Omental fat pad (tissue), 4 donors: ENCODE results near the gene ASGR1. TPM values are rescaled to one million over a fixed set of nuclear protein-coding genes. Genes with fewer than 3 reads are reported as not detected.
"Not testable (repeated sequence)": the region's sequence is repeated elsewhere in the genome, so short reads cannot be mapped to it uniquely, and the experiment has no call there.

ENCODE experiments used
- ATAC-seq: fragments of 150-250 bp; one replicate; pipeline ENCODE4 v1.9.1; 2016; ENCODE audit warnings: mild to moderate bottlenecking, moderate library complexity; ENCODE audit not compliant: low FRiP score
- DNase-seq: peaks from one replicate; pipeline ENCODE4 v3.0.0-alpha.2; 2019; ENCODE audit warnings: low spot score
- total RNA-seq, 4 donors: library from RNA; depleted of rRNA; stranded (reverse); fragments of >200 nt; gene quantifications; one replicate each; pipeline ENCODE4 v1.1.0, GENCODE V29; 2016
- TF ChIP-seq, protein P1 (sequence below), 3 donors: fragments of 450-650 bp; IDR thresholded peaks; one replicate each; pipeline ENCODE4 v1.5.1; 2016 to 2017; ENCODE audit warnings: antibody characterized with exemption in 3 of 3, mild to moderate bottlenecking in 3 of 3, moderate library complexity in 2 of 3

Gene ASGR1
- total RNA-seq, 4 donors from 2014 or later = 0.56 to 2.5 (median 1.4) TPM

DNA sequence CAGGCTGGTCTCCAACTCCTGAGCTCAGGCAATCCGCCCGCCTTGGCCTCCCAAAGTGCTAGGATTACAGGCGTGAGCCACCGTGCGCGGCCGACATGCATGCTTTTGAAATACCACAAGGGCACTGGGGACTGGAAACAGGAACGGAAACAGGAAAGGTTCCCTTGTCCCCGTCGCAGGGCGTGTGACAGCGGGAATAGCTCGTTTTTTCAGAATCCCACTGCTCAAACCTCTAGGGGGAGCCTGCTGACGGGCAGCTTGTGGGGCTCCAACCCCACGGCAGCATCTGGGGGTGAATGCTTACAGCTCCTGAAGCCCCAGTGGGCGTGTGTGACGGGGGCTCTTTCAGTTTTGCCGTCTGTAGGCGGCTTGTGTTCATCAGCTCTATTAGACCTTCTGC, 45.7 kb downstream of the ASGR1 start:
- no peak for DNase-seq
- no peak for ATAC-seq
- TF ChIP-seq, protein P1, sequence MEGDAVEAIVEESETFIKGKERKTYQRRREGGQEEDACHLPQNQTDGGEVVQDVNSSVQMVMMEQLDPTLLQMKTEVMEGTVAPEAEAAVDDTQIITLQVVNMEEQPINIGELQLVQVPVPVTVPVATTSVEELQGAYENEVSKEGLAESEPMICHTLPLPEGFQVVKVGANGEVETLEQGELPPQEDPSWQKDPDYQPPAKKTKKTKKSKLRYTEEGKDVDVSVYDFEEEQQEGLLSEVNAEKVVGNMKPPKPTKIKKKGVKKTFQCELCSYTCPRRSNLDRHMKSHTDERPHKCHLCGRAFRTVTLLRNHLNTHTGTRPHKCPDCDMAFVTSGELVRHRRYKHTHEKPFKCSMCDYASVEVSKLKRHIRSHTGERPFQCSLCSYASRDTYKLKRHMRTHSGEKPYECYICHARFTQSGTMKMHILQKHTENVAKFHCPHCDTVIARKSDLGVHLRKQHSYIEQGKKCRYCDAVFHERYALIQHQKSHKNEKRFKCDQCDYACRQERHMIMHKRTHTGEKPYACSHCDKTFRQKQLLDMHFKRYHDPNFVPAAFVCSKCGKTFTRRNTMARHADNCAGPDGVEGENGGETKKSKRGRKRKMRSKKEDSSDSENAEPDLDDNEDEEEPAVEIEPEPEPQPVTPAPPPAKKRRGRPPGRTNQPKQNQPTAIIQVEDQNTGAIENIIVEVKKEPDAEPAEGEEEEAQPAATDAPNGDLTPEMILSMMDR (IDR thresholded peaks at IDR 0.05) = no peak

DNA sequence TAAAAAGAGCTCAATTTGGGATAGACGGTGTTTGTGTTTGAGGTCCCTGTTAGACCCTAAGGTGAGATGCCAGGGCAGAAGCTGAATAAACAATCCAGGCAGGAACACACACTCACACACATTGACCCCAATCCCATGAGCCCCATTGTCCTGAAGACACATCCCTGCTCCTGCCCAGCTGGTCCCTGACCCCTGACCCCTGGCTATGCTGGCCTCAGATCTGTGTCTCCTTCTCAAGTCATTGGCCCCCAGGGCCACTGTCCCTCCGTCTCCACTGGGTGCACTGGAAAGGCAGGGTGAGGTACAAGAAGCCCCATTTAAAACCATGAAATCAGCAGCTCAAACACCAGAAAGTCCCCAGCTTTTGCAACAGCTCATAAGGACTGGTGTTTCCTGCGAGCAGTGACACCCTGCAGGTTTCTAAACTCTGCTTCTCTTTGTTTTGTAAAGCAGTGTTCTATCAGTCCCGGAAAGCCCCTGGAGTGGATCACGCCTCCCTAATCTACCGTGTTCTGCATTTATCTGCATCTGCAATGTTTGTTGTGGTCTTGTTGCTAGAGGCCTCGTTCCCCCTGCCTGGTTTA, 46.6 kb downstream of the ASGR1 start:
- DNase-seq = no peak
- TF ChIP-seq, protein P1 (IDR thresholded peaks at IDR 0.05) = no peak
- no peak for ATAC-seq

DNA sequence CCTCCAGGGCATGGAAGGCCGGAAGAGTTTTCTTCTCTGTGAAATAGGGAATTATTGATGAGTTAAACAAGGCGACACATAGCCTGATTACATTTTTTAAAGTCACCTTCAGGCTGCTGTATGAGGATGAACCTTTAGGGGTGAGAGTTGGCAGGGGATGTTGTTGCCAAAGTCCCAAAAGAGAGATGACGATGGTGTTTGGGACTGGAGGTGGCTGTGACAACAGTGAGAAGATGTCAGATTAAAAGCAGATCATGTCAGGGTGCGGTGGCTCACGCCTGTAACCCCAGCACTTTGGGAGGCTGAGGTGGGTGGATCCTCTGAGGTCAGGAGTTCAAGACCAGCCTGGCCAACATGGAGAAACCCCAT, 47.8 kb downstream of the ASGR1 start:
- ATAC-seq = no peak
- TF ChIP-seq, protein P1 (IDR thresholded peaks at IDR 0.05) = no peak
- no peak for DNase-seq

DNA sequence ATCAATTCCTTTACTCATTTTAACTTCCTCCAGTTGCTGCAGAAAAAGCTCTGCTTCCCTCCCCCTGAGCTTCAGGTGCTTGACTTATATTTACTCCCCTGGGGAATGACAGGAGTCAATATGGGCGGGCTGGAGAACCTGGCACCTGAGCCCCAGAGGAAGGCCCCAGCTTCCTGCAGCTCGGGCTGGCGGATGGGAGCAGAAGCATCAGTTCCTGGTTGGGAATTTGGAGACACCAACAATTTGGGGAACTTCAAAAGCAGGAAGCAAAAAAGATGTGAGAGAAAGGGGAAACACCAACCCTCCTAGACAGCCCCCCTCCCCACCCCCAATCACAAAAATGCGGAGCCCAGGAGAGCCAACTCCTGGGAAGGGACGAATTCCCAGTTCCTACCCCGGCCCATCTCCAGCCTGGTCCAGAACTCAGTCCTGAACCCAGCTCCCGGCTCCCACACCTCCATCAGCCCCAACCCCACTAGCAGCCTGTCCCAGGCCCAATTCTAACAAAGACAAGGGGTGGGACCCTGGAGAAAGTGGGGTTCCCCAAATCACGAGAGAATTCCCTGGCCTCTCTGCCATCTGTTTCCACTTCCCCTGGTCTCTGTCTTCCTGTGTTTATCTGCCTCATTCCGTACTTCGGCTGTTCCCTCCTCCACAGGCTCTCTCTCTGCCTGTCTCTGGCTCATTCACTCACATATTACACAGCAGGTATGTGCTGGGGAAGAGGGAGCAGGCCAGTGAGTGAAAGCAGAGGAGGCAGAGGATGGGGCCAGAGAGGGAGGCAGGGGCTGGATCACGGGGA, 48.3 kb downstream of the ASGR1 start:
- ATAC-seq = no peak
- no peak for DNase-seq

DNA sequence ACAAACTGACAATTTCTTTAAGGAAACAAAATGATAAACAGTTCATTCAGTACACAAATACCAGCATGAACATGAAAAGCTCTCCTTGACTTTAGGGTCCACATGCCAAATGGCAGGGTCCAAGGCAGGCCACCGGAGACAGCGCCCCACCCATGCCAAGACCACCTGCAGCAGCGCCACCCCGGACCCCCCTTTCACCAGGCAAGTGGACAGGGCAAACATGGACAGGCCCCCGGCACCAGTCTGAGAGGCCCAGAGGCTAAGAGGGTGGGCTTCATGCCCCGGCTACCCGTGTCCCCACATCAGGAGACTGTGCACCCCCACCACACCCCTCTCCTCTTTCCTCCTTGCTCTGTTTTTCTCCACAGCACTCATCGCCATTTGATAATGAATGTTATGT, 49.9 kb downstream of the ASGR1 start:
- TF ChIP-seq, protein P1 (IDR thresholded peaks at IDR 0.05) = no peak
- ATAC-seq (no peak), DNase-seq (no peak)

More for the DNA sequence above, 48.3 kb downstream of the ASGR1 start:
- TF ChIP-seq, protein P1 (IDR thresholded peaks at IDR 0.05) = no peak

DNA sequence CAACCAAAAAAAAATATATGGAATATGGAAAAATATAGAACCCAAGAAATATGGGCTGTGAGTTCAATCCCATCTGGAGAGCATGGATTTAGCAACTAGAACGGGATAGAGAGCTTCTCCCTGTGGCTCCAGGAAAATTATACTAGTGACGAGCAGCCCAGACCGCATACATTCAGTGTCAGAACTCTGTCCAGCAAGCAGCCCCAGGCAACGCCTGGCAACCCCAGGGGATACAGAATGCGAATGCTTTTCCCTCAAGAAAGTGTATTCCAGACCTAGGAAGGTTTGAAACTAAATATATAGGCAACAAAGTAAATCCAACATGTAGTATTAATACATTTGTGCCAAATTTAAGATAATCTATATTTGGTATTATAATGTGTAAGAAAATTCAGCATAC, 51.0 kb downstream of the ASGR1 start:
- no peak for DNase-seq

DNA sequence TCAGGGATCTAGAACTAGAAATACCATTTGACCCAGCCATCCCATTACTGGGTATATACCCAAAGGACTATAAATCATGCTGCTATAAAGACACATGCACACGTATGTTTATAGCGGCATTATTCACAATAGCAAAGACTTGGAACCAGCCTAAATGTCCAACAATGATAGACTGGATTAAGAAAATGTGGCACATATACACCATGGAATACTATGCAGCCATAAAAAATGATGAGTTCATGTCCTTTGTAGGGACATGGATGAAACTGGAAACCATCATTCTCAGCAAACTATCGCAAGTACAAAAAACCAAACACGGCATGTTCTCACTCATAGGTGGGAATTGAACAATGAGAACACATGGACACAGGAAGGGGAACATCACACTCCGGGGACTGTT, 51.7 kb downstream of the ASGR1 start:
- ATAC-seq, DNase-seq: not testable (repeated sequence)

More for the DNA sequence above, 51.0 kb downstream of the ASGR1 start:
- no peak for ATAC-seq
- TF ChIP-seq, protein P1 (IDR thresholded peaks at IDR 0.05) = no peak

DNA sequence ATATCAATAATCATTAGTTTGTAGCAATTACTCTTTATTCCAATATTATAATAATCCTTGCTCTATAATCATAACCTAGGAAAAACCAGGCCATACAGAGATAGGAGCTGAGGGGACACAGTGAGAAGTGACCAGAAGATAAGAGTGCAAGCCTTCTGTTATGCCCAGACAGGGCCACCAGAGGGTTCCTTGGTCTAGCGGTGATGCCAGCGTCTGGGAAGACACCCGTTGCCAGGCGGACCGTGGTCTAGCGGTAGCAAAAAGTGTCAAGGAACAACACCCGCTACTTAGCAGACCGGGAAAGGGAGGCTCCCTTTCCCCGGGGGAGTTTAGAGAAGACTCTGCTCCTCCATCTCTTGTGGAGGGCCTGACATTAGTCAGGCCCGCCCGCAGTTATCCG, 52.8 kb downstream of the ASGR1 start:
- ATAC-seq, DNase-seq: not testable (repeated sequence)
